ENCODE data around the gene DNM2. TPM values are rescaled to one million over a fixed set of nuclear protein-coding genes. Genes with fewer than 3 reads are reported as not detected.

DNM2 gene
- polyA plus RNA-seq, 2 of the 4 experiments (the other 2 are of a cell fraction), result 32.9 to 58.5 TPM

- H3K27ac ChIP-seq, result no peak overlapping the region
These were observed 134.4 kb downstream of the DNM2 start for GRCh38 chr19:10852098-10852800.

GRCh38 chr19:10852941-10853340, 135.1 kb downstream of the DNM2 start:
- ChIA-PET POLR2A (no interaction called here), CTCF (interaction anchor here (0.5 to 6.5 kb wide), 4 partner anchors 11 to 442 kb away, joined by 3 to 34 read pairs (median 4); no protein-coding TSS in a partner anchor)
- Histone ChIP-seq H3K27ac (no peak overlapping the region), H3K4me3 (no peak overlapping the region), H3K9me3 (no peaks in the 10 kb centered on the region), H3K4me2 (no peak overlapping the region), H3K4me1 (no peaks in the 10 kb centered on the region)
- ATAC-seq, result no peak
- no peak for FAIRE-seq
- TF ChIP-seq CBX2 (IDR thresholded peaks at IDR 0.05; ENCODE audit: borderline replicate concordance, low read depth) (no peak), RCOR1 (IDR thresholded peaks at IDR 0.05; ENCODE audit: low read depth, low read length) (no peak), RNF2 (IDR thresholded peaks at IDR 0.05; ENCODE audit: borderline replicate concordance, low read depth) (no peak), HOXB13 (CRISPR knock-in tag; IDR thresholded peaks at IDR 0.05; ENCODE audit: low read depth) (no peak), FOSB (CRISPR knock-in tag; IDR thresholded peaks at IDR 0.05) (no peak)
- no peak for DNase-seq (ENCODE audit: low read depth in 1 of 2, low spot score in 1 of 2)
- 79% methylated on average over 7 of the region's 7 CpGs for WGBS (ENCODE audit: missing lambda C conversion rate)

More at GRCh38 chr19:10852098-10852800, 134.4 kb downstream of the DNM2 start:
- H3K4me2 ChIP-seq, result no peak overlapping the region
- ATAC-seq, result peak; percentile 77 to 82
- POLR2A ChIA-PET, result no interaction called here
- no peak overlapping the region for H3K4me3 ChIP-seq
- FAIRE-seq, result no peak
- H3K9me3 ChIP-seq, result no peaks in the 10 kb centered on the region
- CTCF ChIA-PET, result interaction anchor here (0.6 to 6.5 kb wide), 4 partner anchors 12 to 745 kb away, joined by 3 to 34 read pairs (median 4); partner anchors contain the start of gene TMED1
- TF ChIP-seq FOSL2 (IDR thresholded peaks at IDR 0.05), result no peak
- peak; percentile 66 for TF ChIP-seq FOSL2 (CRISPR knock-in tag; IDR thresholded peaks at IDR 0.05)
- no peak for TF ChIP-seq JUNB (IDR thresholded peaks at IDR 0.05)
- peak; percentile 78 for TF ChIP-seq ZFP36 (IDR thresholded peaks at IDR 0.05; ENCODE audit: borderline replicate concordance, partially characterized antibody)
- 46% methylated on average over 7 of the region's 7 CpGs for WGBS (ENCODE audit: missing lambda C conversion rate)
- peak in 1 of 2 experiments; percentile 79 for DNase-seq (ENCODE audit: low read depth in 1 of 2, low spot score in 1 of 2)
- no peaks in the 10 kb centered on the region for H3K4me1 ChIP-seq

- CTCF ChIA-PET, result interaction anchor here (0.8 to 3.2 kb wide), 7 partner anchors 8 to 102 kb away, joined by 3 to 39 read pairs (median 4); partner anchors contain the start of gene CARM1
- no peak for FAIRE-seq
- TF ChIP-seq HEYL (CRISPR knock-in tag; IDR thresholded peaks at IDR 0.05) (no peak), BHLHE40 (IDR thresholded peaks at IDR 0.05; ENCODE audit: low read depth, low read length) (no peak), ATOH8 (CRISPR knock-in tag; IDR thresholded peaks at IDR 0.05; ENCODE audit: low read depth) (no peak), GATA3 (IDR thresholded peaks at IDR 0.05; ENCODE audit: borderline replicate concordance) (no peak), KDM5A (IDR thresholded peaks at IDR 0.05) (no peak), RNF2 (IDR thresholded peaks at IDR 0.05; ENCODE audit: borderline replicate concordance, low read depth) (no peak), POLR2AphosphoS2 (conservative IDR thresholded peaks at IDR 0.05; ENCODE audit: low read length) (no peak), JUNB (IDR thresholded peaks at IDR 0.05) (no peak), USF2 (IDR thresholded peaks at IDR 0.05) (no peak), FOXS1 (CRISPR knock-in tag; IDR thresholded peaks at IDR 0.05) (no peak), HOXB13 (CRISPR knock-in tag; IDR thresholded peaks at IDR 0.05; ENCODE audit: low read depth) (no peak)
- WGBS (ENCODE audit: missing lambda C conversion rate), result 51% methylated on average over 7 of the region's 7 CpGs
- Histone ChIP-seq H3K9me3 (no peaks in the 10 kb centered on the region), H3K4me1 (no peaks in the 10 kb centered on the region), H3K4me2 (no peak overlapping the region), H3K27ac (no peak overlapping the region), H3K4me3 (no peak overlapping the region)
- POLR2A ChIA-PET, result interaction anchor here (0.5 kb wide), 1 partner anchor 10 kb away, joined by 3 read pairs; no protein-coding TSS in a partner anchor
- DNase-seq (ENCODE audit: low read depth in 1 of 2, low spot score in 1 of 2), result no peak
- no peak for ATAC-seq
These were observed 136.6 kb downstream of the DNM2 start for GRCh38 chr19:10854350-10855089.
